ENCODE results near the gene TRHDE.

Gene TRHDE

DNA sequence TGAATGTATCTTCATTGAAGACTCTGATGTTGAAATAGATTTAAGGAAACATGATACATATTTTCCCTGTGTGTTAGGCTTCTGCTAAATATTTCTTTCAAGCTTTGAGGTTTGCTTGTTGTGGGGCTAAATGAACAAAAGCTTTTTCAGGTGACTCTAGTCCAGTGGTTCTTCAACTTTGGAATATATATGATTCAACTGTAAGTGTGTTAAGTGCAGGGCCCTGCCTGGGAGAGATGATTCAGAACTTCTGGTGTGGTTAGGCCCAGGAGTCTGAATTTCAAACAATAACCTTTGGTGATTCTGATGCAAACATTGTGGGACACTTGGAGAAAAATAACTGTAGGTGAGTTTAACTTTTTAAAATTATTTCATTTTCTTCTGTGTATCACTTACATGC is 93.0 kb downstream of the TRHDE start:
- no peak overlapping the region for H3K4me3 ChIP-seq (ENCODE audit: low read depth, low read length)
- TF ChIP-seq, protein P1, sequence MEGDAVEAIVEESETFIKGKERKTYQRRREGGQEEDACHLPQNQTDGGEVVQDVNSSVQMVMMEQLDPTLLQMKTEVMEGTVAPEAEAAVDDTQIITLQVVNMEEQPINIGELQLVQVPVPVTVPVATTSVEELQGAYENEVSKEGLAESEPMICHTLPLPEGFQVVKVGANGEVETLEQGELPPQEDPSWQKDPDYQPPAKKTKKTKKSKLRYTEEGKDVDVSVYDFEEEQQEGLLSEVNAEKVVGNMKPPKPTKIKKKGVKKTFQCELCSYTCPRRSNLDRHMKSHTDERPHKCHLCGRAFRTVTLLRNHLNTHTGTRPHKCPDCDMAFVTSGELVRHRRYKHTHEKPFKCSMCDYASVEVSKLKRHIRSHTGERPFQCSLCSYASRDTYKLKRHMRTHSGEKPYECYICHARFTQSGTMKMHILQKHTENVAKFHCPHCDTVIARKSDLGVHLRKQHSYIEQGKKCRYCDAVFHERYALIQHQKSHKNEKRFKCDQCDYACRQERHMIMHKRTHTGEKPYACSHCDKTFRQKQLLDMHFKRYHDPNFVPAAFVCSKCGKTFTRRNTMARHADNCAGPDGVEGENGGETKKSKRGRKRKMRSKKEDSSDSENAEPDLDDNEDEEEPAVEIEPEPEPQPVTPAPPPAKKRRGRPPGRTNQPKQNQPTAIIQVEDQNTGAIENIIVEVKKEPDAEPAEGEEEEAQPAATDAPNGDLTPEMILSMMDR (IDR thresholded peaks at IDR 0.05; ENCODE audit: low read depth, low read length), result no peak

DNA sequence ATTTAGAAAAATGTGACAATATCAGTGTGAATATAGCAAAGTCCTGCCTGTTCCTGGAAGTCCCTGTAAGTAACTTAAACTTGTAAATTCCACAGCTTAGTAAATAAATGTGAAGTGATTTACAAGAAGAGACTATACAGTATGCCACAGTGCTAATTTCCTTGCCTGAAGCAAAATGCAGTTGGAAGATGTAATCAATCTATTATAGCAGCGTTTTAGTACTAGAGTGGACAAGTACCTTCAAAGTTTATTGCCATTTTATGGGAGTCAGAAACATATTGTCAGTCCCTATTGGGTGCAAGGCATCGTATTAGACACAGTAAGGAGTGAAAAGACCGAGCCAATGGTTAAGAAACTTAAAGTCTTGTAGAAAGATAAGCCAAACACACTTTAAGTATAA is 94.1 kb downstream of the TRHDE start:
- H3K4me3 ChIP-seq (ENCODE audit: low read depth, low read length), result no peak overlapping the region
- TF ChIP-seq, protein P1 (IDR thresholded peaks at IDR 0.05; ENCODE audit: low read depth, low read length), result no peak

DNA sequence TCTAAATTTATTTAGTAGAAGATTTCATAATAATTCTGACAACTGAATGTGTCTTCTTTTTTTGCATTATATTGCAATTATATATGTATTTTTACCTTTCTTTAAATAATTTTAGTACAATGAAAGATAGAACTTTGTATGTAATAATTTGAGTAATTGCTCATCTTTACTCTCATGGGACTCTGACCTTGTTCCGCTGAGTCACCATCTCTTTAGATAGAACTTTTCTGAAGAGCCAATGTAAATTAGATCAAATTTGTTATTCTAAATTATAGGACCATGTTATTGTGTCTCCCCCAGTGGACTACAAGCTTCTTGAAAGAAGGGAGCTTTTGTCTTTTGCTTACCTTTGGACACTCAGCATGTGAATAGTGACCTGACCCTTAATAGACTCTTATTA is 96.1 kb downstream of the TRHDE start:
- TF ChIP-seq, protein P1 (IDR thresholded peaks at IDR 0.05; ENCODE audit: low read depth, low read length), result no peak
- no peak overlapping the region for H3K4me3 ChIP-seq (ENCODE audit: low read depth, low read length)

DNA sequence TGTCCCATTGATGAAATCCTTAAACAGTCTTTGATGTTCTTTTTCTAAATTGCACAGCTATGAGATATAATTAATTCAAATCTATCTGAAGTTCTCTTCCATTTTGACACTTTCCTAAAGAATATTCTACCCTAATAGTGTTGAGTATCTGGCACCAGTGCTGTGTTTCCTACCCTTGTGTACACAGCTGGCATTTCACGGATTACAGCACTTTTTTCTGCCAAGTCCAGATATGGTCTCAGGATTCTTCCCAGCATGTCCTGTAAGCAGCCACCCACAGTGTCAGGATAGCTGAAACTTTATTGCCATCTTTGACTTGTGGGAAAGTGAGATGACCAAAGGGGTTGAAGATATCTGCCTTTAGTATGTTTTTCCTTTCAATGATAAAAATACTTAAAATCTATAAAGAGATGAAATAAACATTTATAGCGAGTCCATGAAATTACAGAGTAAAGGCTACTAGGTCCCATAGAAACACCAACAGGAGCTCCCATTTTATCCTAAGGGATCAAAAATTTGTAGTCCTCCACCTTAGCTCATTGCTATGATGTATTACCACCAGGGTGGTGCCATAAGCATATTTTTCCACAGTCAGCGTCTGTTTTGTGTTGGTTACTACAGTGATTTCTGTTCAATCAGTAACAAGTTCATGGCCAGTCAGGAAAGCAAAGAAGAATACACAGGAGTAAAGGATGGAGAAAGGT is 96.7 kb downstream of the TRHDE start:
- TF ChIP-seq, protein P1 (IDR thresholded peaks at IDR 0.05; ENCODE audit: low read depth, low read length), result no peak
- no peak overlapping the region for H3K4me3 ChIP-seq (ENCODE audit: low read depth, low read length)

DNA sequence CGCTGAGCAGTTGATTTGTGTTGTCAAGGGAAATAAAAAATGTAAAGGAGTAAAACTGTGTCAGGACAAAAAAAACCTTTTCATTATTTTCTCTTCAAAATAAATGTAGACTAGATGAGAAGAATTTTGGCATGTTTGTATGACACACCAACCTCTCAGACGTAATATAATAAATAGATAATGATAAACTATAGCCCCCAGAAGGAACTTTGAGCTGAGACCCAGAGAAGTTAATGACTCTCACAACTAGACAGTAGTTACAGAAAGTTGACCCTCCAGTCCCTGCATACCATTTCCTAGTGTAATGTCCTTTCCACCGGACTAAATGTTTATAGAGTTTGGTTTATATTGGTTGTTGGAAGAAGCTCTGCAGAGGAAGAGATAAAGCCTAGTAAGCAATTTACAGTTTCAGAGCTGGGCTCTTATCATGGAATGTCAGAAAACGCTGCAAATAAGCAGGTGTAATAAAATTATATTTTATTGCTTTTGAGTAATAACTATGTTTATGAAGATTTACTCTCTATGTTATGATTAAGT is 97.3 kb downstream of the TRHDE start:
- H3K4me3 ChIP-seq (ENCODE audit: low read depth, low read length), result no peak overlapping the region
- TF ChIP-seq, protein P1 (IDR thresholded peaks at IDR 0.05; ENCODE audit: low read depth, low read length), result no peak

DNA sequence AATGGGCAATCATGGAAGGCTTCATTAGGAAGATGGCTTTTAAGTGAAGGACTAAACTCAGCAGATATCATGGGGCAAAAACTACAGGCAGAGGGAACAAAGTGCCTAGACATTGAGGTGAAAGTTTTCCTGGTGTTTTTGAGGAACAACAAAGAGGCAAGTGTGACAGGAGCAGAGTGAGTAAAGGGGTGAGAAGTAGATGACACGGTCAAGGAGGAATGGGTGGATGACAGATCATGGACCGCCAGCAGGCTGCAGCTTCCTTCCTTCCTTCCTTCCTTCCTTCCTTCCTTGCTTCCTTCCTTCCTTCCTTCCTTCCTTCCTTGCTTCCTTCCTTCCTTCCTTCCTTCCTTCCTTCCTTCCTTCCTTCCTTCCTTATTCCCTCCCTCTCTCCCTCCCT is 108.3 kb downstream of the TRHDE start:
- TF ChIP-seq, protein P1 (IDR thresholded peaks at IDR 0.05; ENCODE audit: low read depth, low read length), result no peak
- no peak overlapping the region for H3K4me3 ChIP-seq (ENCODE audit: low read depth, low read length)

DNA sequence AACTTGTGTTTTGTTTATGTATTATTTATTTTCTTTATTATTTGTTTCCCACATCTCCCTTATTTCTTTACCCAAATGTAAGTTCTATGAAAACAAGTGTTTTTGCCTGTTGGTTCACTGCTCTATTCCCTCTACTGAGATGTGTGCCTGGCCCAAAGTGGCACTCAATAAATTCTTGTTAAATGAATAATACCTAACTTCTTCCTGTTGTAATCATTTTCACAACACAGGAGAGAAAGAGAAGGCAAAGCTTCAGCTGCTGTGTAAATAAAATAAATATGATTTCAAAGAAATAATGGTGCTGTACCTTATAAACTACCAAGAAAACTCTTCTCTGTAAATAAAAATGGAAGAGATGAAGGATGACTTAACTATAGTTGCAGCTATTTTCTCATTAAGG is 116.2 kb downstream of the TRHDE start:
- TF ChIP-seq, protein P1 (IDR thresholded peaks at IDR 0.05; ENCODE audit: low read depth, low read length), result no peak
- H3K4me3 ChIP-seq (ENCODE audit: low read depth, low read length), result no peak overlapping the region
